Type B pancreatic cell (in vitro differentiated cells): ENCODE results near the gene SH3RF2. TPM values are rescaled to one million over a fixed set of nuclear protein-coding genes. Genes with fewer than 3 reads are reported as not detected.
"Not testable (repeated sequence)": the region's sequence is repeated elsewhere in the genome, so short reads cannot be mapped to it uniquely, and the experiment has no call there.

Experiments
- DNase-seq: peaks from one replicate; pipeline ENCODE4 v3.0.0; 2021; ENCODE audit warnings: mixed read lengths; ENCODE audit not compliant: unreplicated experiment; ENCODE audit errors: extremely low spot score
- H3K27ac Mint-ChIP-seq: 2 replicates; pipeline ENCODE4 v1.8.0; 2021; ENCODE audit warnings: mild to moderate bottlenecking, mixed read lengths
- H3K27me3 Mint-ChIP-seq: 2 replicates; pipeline ENCODE4 v1.8.0; 2021; ENCODE audit warnings: mixed read lengths
- H3K36me3 Mint-ChIP-seq: 2 replicates; pipeline ENCODE4 v1.8.0; 2021; ENCODE audit warnings: mixed read lengths
- H3K4me1 Mint-ChIP-seq: one replicate; pipeline ENCODE4 v1.8.0; 2021; ENCODE audit warnings: mixed read lengths; ENCODE audit not compliant: unreplicated experiment
- H3K4me3 Mint-ChIP-seq: 2 replicates; pipeline ENCODE4 v1.8.0; 2021; ENCODE audit warnings: mild to moderate bottlenecking, mixed read lengths
- H3K9me3 Mint-ChIP-seq: 2 replicates; pipeline ENCODE4 v1.8.0; 2021; ENCODE audit warnings: mixed read lengths
- total RNA-seq: library from RNA; stranded (reverse); gene quantifications from 2 replicates; pipeline ENCODE4 v1.2.1, GENCODE V29; 2021; ENCODE audit warnings: low replicate concordance
- TF ChIP-seq, protein P1 (sequence below): fragments of 200-600 bp; sonication (generic); conservative IDR thresholded peaks from 2 replicates; pipeline ENCODE4 v1.5.0; 2021; ENCODE audit warnings: antibody characterized with exemption, mild to moderate bottlenecking

Gene SH3RF2
- total RNA-seq, 1 donor from 2014 or later = 11.2 TPM

DNA sequence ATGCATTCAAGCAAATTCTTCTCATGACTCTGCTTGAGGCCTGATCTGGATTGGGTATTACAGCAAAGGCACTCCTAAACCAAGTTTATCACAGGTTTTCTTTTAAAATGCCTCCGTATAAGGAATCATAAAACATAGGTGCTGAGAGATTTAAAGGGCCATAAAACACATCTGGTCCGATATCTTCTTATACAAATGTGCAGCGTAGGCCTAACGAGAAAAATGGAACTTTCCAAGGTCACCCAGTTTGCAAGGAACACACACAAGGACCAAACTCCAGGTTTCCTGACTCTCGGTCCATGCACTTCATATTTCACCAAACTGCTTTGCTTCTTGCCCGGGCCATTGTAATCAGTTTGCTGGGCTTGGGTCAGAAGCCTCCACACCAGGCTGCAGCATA, 22.1 kb downstream of the SH3RF2 start:
- Mint-ChIP-seq H3K4me3 (no peak overlapping the region), H3K4me1 (peaks cover 22% of the 10 kb centered on the region), H3K27me3 (no peaks in the 10 kb centered on the region), H3K27ac (no peak overlapping the region), H3K9me3 (no peaks in the 10 kb centered on the region), H3K36me3 (peaks cover 10% of the 10 kb centered on the region)
- no peak for DNase-seq
- TF ChIP-seq, protein P1, sequence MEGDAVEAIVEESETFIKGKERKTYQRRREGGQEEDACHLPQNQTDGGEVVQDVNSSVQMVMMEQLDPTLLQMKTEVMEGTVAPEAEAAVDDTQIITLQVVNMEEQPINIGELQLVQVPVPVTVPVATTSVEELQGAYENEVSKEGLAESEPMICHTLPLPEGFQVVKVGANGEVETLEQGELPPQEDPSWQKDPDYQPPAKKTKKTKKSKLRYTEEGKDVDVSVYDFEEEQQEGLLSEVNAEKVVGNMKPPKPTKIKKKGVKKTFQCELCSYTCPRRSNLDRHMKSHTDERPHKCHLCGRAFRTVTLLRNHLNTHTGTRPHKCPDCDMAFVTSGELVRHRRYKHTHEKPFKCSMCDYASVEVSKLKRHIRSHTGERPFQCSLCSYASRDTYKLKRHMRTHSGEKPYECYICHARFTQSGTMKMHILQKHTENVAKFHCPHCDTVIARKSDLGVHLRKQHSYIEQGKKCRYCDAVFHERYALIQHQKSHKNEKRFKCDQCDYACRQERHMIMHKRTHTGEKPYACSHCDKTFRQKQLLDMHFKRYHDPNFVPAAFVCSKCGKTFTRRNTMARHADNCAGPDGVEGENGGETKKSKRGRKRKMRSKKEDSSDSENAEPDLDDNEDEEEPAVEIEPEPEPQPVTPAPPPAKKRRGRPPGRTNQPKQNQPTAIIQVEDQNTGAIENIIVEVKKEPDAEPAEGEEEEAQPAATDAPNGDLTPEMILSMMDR = no peak

DNA sequence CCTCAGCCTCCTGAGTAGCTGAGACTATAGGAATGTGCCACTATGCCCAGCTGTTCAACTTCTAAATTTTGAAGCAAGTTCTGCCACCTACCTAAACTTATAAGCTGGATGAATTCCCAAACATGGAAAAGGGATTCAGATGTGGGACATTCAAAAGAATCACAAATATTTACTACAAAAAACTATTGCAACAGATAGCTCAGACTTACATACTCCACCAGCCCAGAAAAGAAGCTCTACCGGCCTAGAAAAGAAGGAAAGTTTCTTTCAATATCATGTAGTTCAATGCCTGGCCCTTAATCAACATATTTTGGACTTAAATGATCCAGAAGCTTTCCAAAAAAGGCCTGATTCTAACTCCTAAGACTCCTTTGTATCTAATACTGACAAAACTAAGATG, 23.8 kb downstream of the SH3RF2 start:
- no peaks in the 10 kb centered on the region for H3K9me3 Mint-ChIP-seq
- DNase-seq = no peak
- no peak overlapping the region for H3K4me3 Mint-ChIP-seq
- H3K27me3 Mint-ChIP-seq = no peaks in the 10 kb centered on the region
- peaks cover 22% of the 10 kb centered on the region for H3K4me1 Mint-ChIP-seq
- no peaks in the 10 kb centered on the region for H3K36me3 Mint-ChIP-seq
- H3K27ac Mint-ChIP-seq = peak overlapping the region; percentile 71
- TF ChIP-seq, protein P1 = no peak

DNA sequence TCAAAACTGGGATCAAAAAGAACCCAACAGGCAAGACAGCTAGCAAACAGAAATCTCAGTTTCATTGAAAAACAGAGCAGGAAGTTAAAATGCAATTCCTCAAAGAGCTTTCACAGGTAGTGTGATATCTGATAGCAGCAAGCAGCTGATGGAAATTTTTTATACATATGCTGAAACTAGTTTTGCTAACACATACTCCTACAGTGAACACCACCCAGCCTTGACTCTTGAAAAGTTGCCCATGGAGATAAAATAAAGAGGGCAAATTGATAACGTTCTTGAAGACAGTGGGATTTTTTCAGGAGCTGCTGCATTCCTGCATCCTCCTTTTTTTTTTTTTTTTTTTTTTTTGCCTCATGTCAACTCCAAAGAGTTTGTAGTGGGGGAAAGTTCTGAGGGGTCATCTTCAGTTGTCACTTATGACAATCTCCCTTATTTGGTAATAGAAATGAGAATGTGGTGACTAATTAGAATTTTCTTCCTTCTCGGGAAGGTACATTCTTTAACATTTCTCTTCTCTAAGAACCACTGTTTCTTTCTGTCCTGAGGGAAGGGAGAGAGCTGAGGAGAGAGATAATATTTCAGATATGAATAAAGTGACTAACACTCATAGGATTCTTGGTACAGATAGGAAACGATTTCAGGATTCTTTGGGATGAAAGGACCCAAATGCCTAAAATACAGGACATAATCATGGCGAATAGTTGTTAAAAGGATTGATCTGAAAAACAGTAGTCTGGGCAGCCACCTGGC, 24.6 kb downstream of the SH3RF2 start:
- peaks cover 31% of the 10 kb centered on the region for H3K4me1 Mint-ChIP-seq

DNA sequence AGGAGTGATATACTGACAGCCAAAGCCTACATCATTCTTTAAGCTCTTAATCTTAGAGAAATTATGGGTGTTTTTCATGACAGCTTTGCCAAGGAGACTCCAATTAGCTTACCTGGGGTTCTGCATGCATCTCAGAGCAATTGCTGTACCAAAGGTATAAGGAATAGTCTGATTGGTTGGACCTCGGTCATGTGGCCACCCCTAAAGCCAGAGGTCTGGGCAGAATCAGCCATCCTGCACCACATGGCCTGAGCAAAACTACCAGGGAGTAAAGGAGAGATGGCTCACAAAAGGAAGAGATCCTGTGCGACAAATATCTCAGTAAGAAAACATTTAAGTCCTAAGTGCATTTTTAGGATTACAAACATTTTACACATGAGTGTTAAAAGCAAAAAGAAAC, 25.6 kb downstream of the SH3RF2 start:
- Mint-ChIP-seq H3K4me3 (no peak overlapping the region), H3K36me3 (no peaks in the 10 kb centered on the region), H3K4me1 (peaks cover 34% of the 10 kb centered on the region), H3K9me3 (no peaks in the 10 kb centered on the region), H3K27me3 (no peaks in the 10 kb centered on the region), H3K27ac (peak overlapping the region; percentile 71)
- TF ChIP-seq, protein P1 = no peak
- no peak for DNase-seq

More for the DNA sequence above, 24.6 kb downstream of the SH3RF2 start:
- H3K9me3 Mint-ChIP-seq = no peaks in the 10 kb centered on the region
- H3K27me3 Mint-ChIP-seq = no peaks in the 10 kb centered on the region
- TF ChIP-seq, protein P1 = no peak
- H3K36me3 Mint-ChIP-seq = no peaks in the 10 kb centered on the region
- no peak for DNase-seq
- peak overlapping the region; percentile 71 for H3K27ac Mint-ChIP-seq
- H3K4me3 Mint-ChIP-seq = peak overlapping the region; percentile 11

DNA sequence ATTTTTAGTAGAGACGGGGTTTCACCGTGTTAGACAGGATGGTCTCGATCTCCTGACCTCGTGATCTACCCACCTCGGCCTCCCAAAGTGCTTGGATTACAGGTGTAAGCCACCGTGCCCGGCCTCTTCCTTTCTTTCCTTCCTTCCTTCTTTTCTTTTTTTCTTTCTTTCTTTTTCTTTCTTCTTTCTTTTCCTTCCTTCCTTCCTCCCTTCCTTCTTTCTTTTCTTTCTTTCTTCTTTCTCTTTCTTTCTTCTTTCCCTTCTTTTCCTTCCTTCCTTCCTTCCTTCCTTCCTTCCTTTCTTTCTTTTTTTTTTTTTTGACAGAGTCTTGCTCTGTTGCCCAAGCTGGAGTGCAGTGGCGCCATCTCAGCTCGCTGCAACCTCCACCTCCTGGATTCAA, 27.6 kb downstream of the SH3RF2 start:
- not testable (repeated sequence) for H3K4me3 Mint-ChIP-seq, H3K27ac Mint-ChIP-seq

DNA sequence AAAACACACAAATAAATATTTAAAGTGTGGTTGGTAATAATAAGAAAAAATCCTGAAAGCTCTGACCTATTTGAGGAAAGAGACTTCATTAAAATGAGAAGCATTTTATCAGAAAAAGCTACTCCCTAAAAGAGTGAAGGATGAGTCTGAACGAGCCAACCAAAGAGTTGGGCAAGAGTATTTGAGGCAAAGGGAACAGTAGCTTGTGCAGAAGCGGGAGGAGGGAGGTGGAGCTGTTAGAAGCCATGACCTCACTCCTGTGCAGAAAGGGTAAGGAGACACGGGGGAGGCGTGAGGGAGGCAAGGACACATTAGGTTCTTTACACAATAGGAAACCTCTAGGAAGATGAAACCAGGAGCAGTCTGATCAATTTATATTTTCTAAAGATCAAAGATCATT, 29.4 kb downstream of the SH3RF2 start:
- TF ChIP-seq, protein P1 = no peak
- peaks cover 23% of the 10 kb centered on the region for H3K4me1 Mint-ChIP-seq
- H3K27me3 Mint-ChIP-seq = no peaks in the 10 kb centered on the region
- no peaks in the 10 kb centered on the region for H3K36me3 Mint-ChIP-seq
- no peak for DNase-seq
- no peak overlapping the region for H3K4me3 Mint-ChIP-seq
- H3K27ac Mint-ChIP-seq = no peak overlapping the region
- no peaks in the 10 kb centered on the region for H3K9me3 Mint-ChIP-seq

More for the DNA sequence above, 27.6 kb downstream of the SH3RF2 start:
- H3K4me1 Mint-ChIP-seq = peaks cover 34% of the 10 kb centered on the region
- not testable (repeated sequence) for H3K36me3 Mint-ChIP-seq, H3K9me3 Mint-ChIP-seq, DNase-seq, H3K27me3 Mint-ChIP-seq
